ENCODE results near the gene RPS8. TPM values are rescaled to one million over a fixed set of nuclear protein-coding genes. Genes with fewer than 3 reads are reported as not detected.
A peak's percentile ranks its signal among the peaks of the same experiment; 100 is the strongest.
"Not testable (repeated sequence)": the region's sequence is repeated elsewhere in the genome, so short reads cannot be mapped to it uniquely, and the experiment has no call there.

The RPS8 gene
- total RNA-seq, 2 experiments from 2014 or later = 3,218 to 3,314 TPM

- Mint-ChIP-seq H3K36me3 (ENCODE audit: low read depth) (peaks cover 24% of the 10 kb centered on the region), H3K4me1 (ENCODE audit: low read depth) (peaks cover 60% of the 10 kb centered on the region), H3K27ac (peak overlapping the region; percentile 99), H3K4me3 (peak overlapping the region; percentile 24), H3K27me3 (no peaks in the 10 kb centered on the region), H3K9me3 (no peaks in the 10 kb centered on the region)
- DNase-seq = peak; percentile 4
- intact Hi-C loops (cut with micrococcal nuclease) = no loop called here
- POLR2A ChIA-PET = interaction anchor here (0.8 to 12.0 kb wide), 14 partner anchors 10 to 91 kb away, joined by 3 to 213 read pairs (median 8); partner anchors contain the start of genes BEST4, PLK3, RNU5D-1 and RPS8
- CTCF ChIA-PET = interaction anchor here (0.5 to 1.6 kb wide), 7 partner anchors 12 to 498 kb away, joined by 3 to 12 read pairs (median 3); partner anchors contain the start of gene PLK3
- no peak for ATAC-seq
- TF ChIP-seq, protein P1, sequence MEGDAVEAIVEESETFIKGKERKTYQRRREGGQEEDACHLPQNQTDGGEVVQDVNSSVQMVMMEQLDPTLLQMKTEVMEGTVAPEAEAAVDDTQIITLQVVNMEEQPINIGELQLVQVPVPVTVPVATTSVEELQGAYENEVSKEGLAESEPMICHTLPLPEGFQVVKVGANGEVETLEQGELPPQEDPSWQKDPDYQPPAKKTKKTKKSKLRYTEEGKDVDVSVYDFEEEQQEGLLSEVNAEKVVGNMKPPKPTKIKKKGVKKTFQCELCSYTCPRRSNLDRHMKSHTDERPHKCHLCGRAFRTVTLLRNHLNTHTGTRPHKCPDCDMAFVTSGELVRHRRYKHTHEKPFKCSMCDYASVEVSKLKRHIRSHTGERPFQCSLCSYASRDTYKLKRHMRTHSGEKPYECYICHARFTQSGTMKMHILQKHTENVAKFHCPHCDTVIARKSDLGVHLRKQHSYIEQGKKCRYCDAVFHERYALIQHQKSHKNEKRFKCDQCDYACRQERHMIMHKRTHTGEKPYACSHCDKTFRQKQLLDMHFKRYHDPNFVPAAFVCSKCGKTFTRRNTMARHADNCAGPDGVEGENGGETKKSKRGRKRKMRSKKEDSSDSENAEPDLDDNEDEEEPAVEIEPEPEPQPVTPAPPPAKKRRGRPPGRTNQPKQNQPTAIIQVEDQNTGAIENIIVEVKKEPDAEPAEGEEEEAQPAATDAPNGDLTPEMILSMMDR (IDR thresholded peaks at IDR 0.05) = no peak
Observed at GRCh38 chr1:44812822-44813543, 37.6 kb downstream of the RPS8 start.

DNA sequence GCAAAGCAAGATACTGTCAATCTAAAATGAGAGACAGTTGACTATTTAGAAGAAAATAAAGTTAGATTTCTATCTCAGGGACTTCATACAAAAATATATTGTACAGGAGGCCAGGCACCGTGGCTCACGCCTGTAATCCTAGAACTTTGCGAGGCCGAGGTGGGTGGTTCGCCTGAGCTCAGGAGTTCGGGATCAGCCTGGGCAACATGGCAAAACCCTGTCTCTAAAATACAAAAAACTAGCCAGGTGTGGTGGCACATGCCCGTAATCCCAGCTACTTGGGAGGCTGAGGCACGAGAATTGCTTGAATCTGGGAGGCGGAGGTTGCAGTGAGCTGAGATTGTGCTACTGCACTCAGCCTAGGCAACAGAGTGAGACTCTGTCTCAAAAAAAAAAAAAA, 40.6 kb downstream of the RPS8 start:
- DNase-seq, ATAC-seq, H3K4me3 Mint-ChIP-seq, H3K9me3 Mint-ChIP-seq, H3K27me3 Mint-ChIP-seq: not testable (repeated sequence)
- CTCF ChIA-PET = interaction anchor here (0.7 to 1.3 kb wide), 4 partner anchors 16 to 31 kb away, joined by 3 to 6 read pairs (median 3); partner anchors contain the start of gene PLK3
- intact Hi-C loops (cut with micrococcal nuclease) = loop anchor here (5.0 kb wide), 1 partner anchor 34 kb away; no protein-coding TSS in a partner anchor
- Mint-ChIP-seq H3K27ac (peak overlapping the region; percentile 97), H3K4me1 (ENCODE audit: low read depth) (peaks cover 50% of the 10 kb centered on the region), H3K36me3 (ENCODE audit: low read depth) (peaks cover 19% of the 10 kb centered on the region)
- POLR2A ChIA-PET = interaction anchor here (0.8 to 12.0 kb wide), 5 partner anchors 30 to 94 kb away, joined by 3 to 213 read pairs (median 8); partner anchors contain the start of gene RNU5D-1

DNA sequence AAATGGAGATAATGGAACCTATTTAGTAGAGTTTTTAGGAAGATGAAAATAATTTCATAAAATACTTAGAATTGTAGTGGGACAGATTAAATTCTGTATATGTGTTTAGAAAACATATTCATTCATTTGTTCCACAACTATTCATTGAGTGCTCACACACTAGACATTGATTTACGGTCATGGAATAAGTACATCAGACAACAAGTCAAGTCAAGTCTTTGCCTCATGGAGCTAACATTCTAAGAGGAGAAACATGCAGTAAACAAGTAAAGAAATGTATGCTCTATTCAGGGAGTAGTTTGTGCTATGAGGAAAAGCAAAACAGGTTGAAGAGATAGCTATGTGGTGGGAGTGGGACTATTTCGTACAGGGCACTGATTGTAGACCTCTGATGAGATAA, 42.0 kb downstream of the RPS8 start:
- H3K36me3 Mint-ChIP-seq (ENCODE audit: low read depth) = peaks cover 15% of the 10 kb centered on the region
- peaks cover 39% of the 10 kb centered on the region for H3K4me1 Mint-ChIP-seq (ENCODE audit: low read depth)
- intact Hi-C loops (cut with micrococcal nuclease) = loop anchor here (5.0 kb wide), 1 partner anchor 35 kb away; no protein-coding TSS in a partner anchor
- TF ChIP-seq, protein P1 (IDR thresholded peaks at IDR 0.05) = no peak
- H3K4me3 Mint-ChIP-seq = no peak overlapping the region
- DNase-seq (no peak), ATAC-seq (no peak)
- POLR2A ChIA-PET = interaction anchor here (1.2 to 12.2 kb wide), 7 partner anchors 9 to 93 kb away, joined by 4 to 466 read pairs (median 126); partner anchors contain the start of genes BEST4, BTBD19, DYNLT4 and PLK3
- no peaks in the 10 kb centered on the region for H3K27me3 Mint-ChIP-seq
- peak overlapping the region; percentile 11 for H3K27ac Mint-ChIP-seq
- no peaks in the 10 kb centered on the region for H3K9me3 Mint-ChIP-seq
- CTCF ChIA-PET = interaction anchor here (1.3 to 6.1 kb wide), 3 partner anchors 17 to 86 kb away, joined by 4 to 45 read pairs (median 5); partner anchors contain the start of genes PLK3 and RNU5D-1

GRCh38 chr1:44817771-44818495, 42.6 kb downstream of the RPS8 start:
- ChIA-PET POLR2A (interaction anchor here (0.8 to 12.2 kb wide), 8 partner anchors 9 to 93 kb away, joined by 3 to 466 read pairs (median 117); partner anchors contain the start of genes BEST4, BTBD19, DYNLT4 and PLK3), CTCF (interaction anchor here (1.1 to 6.1 kb wide), 8 partner anchors 9 to 87 kb away, joined by 3 to 45 read pairs (median 4); partner anchors contain the start of genes PLK3 and RNU5D-1)
- H3K4me1 Mint-ChIP-seq (ENCODE audit: low read depth) = peaks cover 39% of the 10 kb centered on the region
- H3K27me3 Mint-ChIP-seq = no peaks in the 10 kb centered on the region
- TF ChIP-seq, protein P1 (IDR thresholded peaks at IDR 0.05) = no peak
- H3K36me3 Mint-ChIP-seq (ENCODE audit: low read depth) = peaks cover 15% of the 10 kb centered on the region
- H3K27ac Mint-ChIP-seq = peak overlapping the region; percentile 70
- intact Hi-C loops (cut with micrococcal nuclease) = loop anchor here (5.0 kb wide), 1 partner anchor 36 kb away; no protein-coding TSS in a partner anchor
- H3K9me3 Mint-ChIP-seq = no peaks in the 10 kb centered on the region
- no peak for ATAC-seq
- H3K4me3 Mint-ChIP-seq = peak overlapping the region; percentile 49
- no peak for DNase-seq

DNA sequence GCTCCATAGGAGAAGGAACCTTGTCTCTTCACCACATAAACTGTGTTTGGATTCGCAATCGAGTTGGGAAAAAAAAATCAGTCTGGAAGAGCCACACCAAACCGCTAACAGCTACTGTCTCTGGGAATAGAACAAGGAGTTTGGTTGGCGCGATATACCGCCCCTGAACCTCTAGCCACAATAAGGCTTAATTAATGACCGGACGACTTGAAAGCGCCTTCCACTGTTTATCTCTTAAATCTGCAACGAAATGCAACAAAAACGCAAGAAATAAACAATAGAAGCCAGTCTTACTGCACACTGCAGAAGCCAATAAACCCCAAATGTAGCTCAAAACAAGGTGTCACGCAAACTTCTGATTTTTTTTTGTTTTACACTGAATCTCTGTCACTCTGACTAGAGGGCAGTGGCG, 43.9 kb downstream of the RPS8 start:
- DNase-seq (no peak), ATAC-seq (no peak)
- Mint-ChIP-seq H3K4me3 (peak overlapping the region; percentile 79), H3K27me3 (no peaks in the 10 kb centered on the region), H3K27ac (peak overlapping the region; percentile 99), H3K4me1 (ENCODE audit: low read depth) (peaks cover 35% of the 10 kb centered on the region), H3K36me3 (ENCODE audit: low read depth) (peaks cover 14% of the 10 kb centered on the region), H3K9me3 (no peaks in the 10 kb centered on the region)
- intact Hi-C loops (cut with micrococcal nuclease) = loop anchor here (1.0 to 5.0 kb wide), 2 partner anchors 37 to 98 kb away; no protein-coding TSS in a partner anchor
- TF ChIP-seq, protein P1 (IDR thresholded peaks at IDR 0.05) = no peak
- ChIA-PET CTCF (interaction anchor here (0.6 to 6.1 kb wide), 13 partner anchors 10 to 139 kb away, joined by 3 to 45 read pairs (median 6); partner anchors contain the start of genes PLK3, RNU5D-1 and RPS8), POLR2A (interaction anchor here (0.6 to 12.2 kb wide), 34 partner anchors 11 to 640 kb away, joined by 3 to 466 read pairs (median 3); partner anchors contain the start of genes BEST4, BTBD19, DYNLT4 and EIF2B3)
